Memory B cell (primary cell): ENCODE measurements around the gene TSPAN11.

ENCODE experiments used
- ATAC-seq: fragments of 150-1000 bp; cut with Tn5 transposase; 2 replicates; pipeline ENCODE4 v1.10.0; 2021; ENCODE audit warnings: low read depth, mild to moderate bottlenecking, moderate library complexity
- DNase-seq, 2 donors: peaks; one replicate each; pipeline ENCODE4 v3.0.0; 2022; ENCODE audit warnings: low spot score in 2 of 2
- H3K27ac Mint-ChIP-seq: one replicate; pipeline ENCODE4 v1.8.0; 2022; ENCODE audit warnings: mild to moderate bottlenecking, moderate library complexity, mixed read lengths
- H3K27me3 Mint-ChIP-seq: one replicate; pipeline ENCODE4 v1.8.0; 2022; ENCODE audit warnings: mixed read lengths
- H3K36me3 Mint-ChIP-seq: one replicate; pipeline ENCODE4 v1.8.0; 2022; ENCODE audit warnings: mild to moderate bottlenecking, mixed read lengths
- H3K4me1 Mint-ChIP-seq: one replicate; pipeline ENCODE4 v1.8.0; 2022; ENCODE audit warnings: mixed read lengths
- H3K4me3 Mint-ChIP-seq: one replicate; pipeline ENCODE4 v1.8.0; 2022; ENCODE audit warnings: mild to moderate bottlenecking, moderate library complexity, mixed read lengths
- H3K9me3 Mint-ChIP-seq: one replicate; pipeline ENCODE4 v1.8.0; 2022; ENCODE audit warnings: mixed read lengths

TSPAN11 gene

DNA sequence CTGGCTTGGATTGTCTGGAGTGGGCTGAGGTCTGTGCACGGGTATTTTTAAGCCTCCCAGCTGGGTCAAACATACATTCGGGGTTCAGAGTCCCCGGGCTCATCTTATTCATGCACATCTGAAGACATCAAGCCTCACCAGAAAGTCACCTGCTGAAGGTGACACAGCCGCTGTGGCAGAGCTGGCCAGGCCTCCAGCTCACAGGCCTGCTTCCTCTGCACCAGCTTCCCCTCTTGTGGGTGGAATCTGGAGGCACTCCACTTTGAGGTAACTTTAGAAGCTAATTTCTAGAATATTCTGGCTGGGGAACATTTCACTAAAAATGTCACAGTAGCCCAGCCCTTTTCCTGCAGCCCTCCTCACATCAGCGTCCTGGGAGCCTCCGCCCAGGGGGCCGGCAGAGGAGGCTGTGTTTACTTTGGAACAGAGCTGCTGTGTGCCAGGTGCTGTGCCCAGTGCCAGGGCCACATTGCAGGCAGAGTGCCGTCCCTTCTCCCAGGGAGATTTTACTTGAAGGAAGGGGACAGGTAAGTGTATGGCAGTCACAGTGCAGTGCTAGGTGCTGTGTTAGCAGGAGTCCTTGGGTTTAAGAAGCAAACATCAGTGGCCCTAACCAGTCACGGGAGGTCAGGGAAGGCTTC lies 62.2 kb downstream of the TSPAN11 start:
- ATAC-seq (no peak), DNase-seq (no peak)
- no peaks in the 10 kb centered on the region for H3K27me3 Mint-ChIP-seq
- H3K9me3 Mint-ChIP-seq: no peaks in the 10 kb centered on the region
- no peak overlapping the region for H3K27ac Mint-ChIP-seq
- H3K4me1 Mint-ChIP-seq: no peaks in the 10 kb centered on the region
- H3K36me3 Mint-ChIP-seq: no peaks in the 10 kb centered on the region
- no peak overlapping the region for H3K4me3 Mint-ChIP-seq

GRCh38 chr12:30989754-30990153 lies 63.2 kb downstream of the TSPAN11 start:
- ATAC-seq: no peak
- no peak for DNase-seq

DNA sequence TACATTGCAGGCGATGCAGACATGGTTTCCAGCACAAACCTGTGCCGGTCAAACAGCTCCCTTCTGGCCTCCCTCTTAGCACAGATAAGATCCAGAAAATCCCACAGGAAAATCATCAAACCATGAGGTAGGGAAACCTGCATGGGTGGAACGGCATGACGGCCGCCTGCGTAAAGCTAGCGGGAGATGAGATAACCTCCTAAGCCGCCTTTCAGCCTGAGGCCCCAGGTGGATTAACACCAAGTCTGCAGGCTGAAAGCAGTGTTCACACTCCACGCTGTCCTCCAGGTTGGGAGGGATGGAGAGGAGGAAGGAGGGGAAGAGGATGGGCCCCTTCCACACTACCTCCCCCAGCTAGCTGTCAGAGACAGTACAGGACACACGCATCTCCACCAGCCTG lies 63.8 kb downstream of the TSPAN11 start:
- ATAC-seq: no peak
- no peaks in the 10 kb centered on the region for H3K27me3 Mint-ChIP-seq
- no peaks in the 10 kb centered on the region for H3K4me1 Mint-ChIP-seq
- no peak overlapping the region for H3K4me3 Mint-ChIP-seq
- DNase-seq: no peak
- no peaks in the 10 kb centered on the region for H3K9me3 Mint-ChIP-seq
- H3K36me3 Mint-ChIP-seq: no peaks in the 10 kb centered on the region
- H3K27ac Mint-ChIP-seq: no peak overlapping the region

More at GRCh38 chr12:30989754-30990153, 63.2 kb downstream of the TSPAN11 start:
- H3K4me1 Mint-ChIP-seq: no peaks in the 10 kb centered on the region
- no peaks in the 10 kb centered on the region for H3K36me3 Mint-ChIP-seq
- H3K27ac Mint-ChIP-seq: no peak overlapping the region
- H3K4me3 Mint-ChIP-seq: no peak overlapping the region
- H3K9me3 Mint-ChIP-seq: no peaks in the 10 kb centered on the region
- H3K27me3 Mint-ChIP-seq: no peaks in the 10 kb centered on the region

DNA sequence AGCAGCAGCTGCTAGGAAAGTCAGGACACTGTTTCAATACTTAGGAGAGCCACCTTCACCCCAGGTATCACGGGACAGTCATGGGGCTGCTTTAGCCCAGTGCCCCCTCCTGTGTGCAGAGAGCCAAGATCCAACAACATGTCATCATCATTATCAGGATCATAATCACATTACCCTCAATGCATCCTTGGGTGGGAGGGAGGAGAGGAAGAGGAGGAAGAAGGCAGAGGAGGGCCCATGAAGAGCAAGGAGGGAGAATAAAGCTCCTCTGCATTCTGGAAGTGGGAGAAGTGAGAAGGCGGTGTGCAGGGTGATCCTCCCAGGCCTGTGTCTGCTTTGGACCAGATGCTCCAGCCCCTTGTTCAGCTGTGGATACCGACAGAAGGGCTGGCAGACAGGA lies 64.2 kb downstream of the TSPAN11 start:
- Mint-ChIP-seq H3K9me3 (no peaks in the 10 kb centered on the region), H3K36me3 (no peaks in the 10 kb centered on the region), H3K4me3 (no peak overlapping the region), H3K4me1 (no peaks in the 10 kb centered on the region), H3K27me3 (no peaks in the 10 kb centered on the region), H3K27ac (no peak overlapping the region)
- DNase-seq (no peak), ATAC-seq (no peak)

DNA sequence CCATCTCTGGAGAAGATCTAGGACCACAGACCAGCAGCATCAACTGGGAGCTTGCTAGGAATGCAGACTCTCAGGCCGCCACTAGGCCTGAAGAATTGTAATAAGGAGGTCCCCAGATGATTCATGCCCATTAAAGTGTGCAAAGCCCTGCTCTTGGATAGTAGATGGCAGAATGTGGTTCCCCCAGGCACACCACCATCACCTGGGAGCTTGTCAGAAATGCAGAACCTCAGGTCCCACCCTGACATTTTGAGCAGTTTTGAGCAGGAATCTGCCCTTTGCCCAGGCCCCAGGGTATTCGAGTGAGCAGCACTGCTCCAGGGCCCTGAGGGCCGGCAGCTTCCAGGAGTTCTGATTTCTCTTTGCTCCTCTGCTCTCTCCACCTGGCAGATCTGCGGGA lies 64.9 kb downstream of the TSPAN11 start:
- DNase-seq (no peak), ATAC-seq (no peak)
- no peak overlapping the region for H3K27ac Mint-ChIP-seq
- H3K36me3 Mint-ChIP-seq: no peaks in the 10 kb centered on the region
- no peaks in the 10 kb centered on the region for H3K4me1 Mint-ChIP-seq
- H3K4me3 Mint-ChIP-seq: no peak overlapping the region
- H3K27me3 Mint-ChIP-seq: peaks cover 1% of the 10 kb centered on the region
- no peaks in the 10 kb centered on the region for H3K9me3 Mint-ChIP-seq

DNA sequence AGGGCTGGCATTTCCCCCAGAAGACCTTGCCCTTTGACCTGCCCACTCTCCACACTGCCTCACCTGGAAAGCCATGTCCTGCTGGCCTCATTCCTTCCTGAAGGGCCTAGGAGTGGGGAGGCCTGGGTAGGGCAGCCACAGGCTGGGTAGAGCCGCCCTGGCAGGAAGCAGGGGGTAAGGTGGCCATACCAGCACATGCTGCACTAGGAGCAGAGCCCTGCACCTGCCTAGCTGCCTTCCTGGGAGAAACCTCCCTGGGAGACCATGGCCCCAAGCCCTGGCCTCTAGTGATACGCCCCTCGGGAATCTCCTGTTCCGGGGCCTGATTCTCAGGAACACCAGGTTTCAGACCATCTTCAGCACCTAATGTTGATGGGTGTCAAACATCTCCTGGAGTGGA lies 65.8 kb downstream of the TSPAN11 start:
- no peak overlapping the region for H3K27ac Mint-ChIP-seq
- H3K36me3 Mint-ChIP-seq: no peaks in the 10 kb centered on the region
- peaks cover 1% of the 10 kb centered on the region for H3K27me3 Mint-ChIP-seq
- ATAC-seq: no peak
- DNase-seq: no peak
- no peak overlapping the region for H3K4me3 Mint-ChIP-seq
- H3K9me3 Mint-ChIP-seq: peaks cover 2% of the 10 kb centered on the region
- H3K4me1 Mint-ChIP-seq: no peaks in the 10 kb centered on the region

DNA sequence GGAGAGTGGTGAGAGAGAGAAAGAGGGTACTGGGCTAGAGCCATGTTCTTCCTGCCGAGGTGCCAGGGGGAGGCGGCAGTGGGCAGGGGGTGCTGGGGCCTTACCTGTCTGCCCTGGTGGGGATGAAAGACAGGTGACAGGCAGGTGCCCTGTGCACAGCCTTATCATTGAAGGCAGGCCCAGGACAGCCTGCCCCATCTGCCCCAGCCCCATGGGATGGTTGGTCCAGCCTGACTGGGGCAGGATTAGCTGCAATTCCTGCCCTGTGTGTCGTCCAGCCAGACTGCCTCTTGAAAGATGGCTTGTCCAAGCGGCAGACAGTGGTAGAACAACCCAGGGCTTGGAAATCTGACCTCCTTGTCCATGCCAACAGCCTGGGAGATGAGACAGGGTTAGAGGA lies 67.2 kb downstream of the TSPAN11 start:
- Mint-ChIP-seq H3K27ac (no peak overlapping the region), H3K9me3 (peaks cover 2% of the 10 kb centered on the region), H3K27me3 (peaks cover 1% of the 10 kb centered on the region), H3K36me3 (no peaks in the 10 kb centered on the region), H3K4me3 (no peak overlapping the region), H3K4me1 (no peaks in the 10 kb centered on the region)
- no peak for ATAC-seq
- DNase-seq: no peak

GRCh38 chr12:30994274-30994673 lies 67.7 kb downstream of the TSPAN11 start:
- Mint-ChIP-seq H3K36me3 (no peaks in the 10 kb centered on the region), H3K9me3 (peaks cover 2% of the 10 kb centered on the region), H3K4me1 (no peaks in the 10 kb centered on the region), H3K27ac (no peak overlapping the region), H3K4me3 (no peak overlapping the region), H3K27me3 (peaks cover 1% of the 10 kb centered on the region)
- no peak for DNase-seq
- no peak for ATAC-seq

DNA sequence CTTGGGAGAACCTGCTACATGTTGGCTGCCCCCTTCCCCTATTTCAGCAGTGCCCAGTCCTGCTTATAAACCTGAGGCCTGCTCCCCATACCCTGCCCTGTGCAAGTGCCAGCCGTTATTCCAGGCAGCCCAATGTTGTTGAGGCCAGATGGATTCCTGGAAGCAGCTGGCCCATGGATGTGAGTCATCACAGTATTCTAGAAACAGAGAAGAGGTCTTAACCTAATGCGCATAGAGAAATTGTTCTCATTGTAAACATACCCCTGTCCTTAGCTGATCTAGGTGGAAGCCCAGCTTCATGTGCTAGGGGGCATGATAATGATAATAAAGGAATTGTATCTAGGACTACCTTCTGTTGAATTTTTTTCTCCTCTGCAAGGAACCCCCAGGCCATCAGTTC lies 69.7 kb downstream of the TSPAN11 start:
- ATAC-seq (no peak), DNase-seq (no peak)
- Mint-ChIP-seq H3K36me3 (no peaks in the 10 kb centered on the region), H3K27me3 (peaks cover 6% of the 10 kb centered on the region), H3K4me1 (no peaks in the 10 kb centered on the region), H3K27ac (no peak overlapping the region), H3K9me3 (peaks cover 2% of the 10 kb centered on the region), H3K4me3 (no peak overlapping the region)

GRCh38 chr12:30996752-30997151 lies 70.2 kb downstream of the TSPAN11 start:
- no peak for DNase-seq
- no peak overlapping the region for H3K4me3 Mint-ChIP-seq

GRCh38 chr12:30997685-30998440 lies 71.3 kb downstream of the TSPAN11 start:
- Mint-ChIP-seq H3K4me3 (no peak overlapping the region), H3K27ac (no peak overlapping the region), H3K4me1 (no peaks in the 10 kb centered on the region), H3K9me3 (peaks cover 2% of the 10 kb centered on the region), H3K36me3 (no peaks in the 10 kb centered on the region), H3K27me3 (peaks cover 6% of the 10 kb centered on the region)
- DNase-seq (no peak), ATAC-seq (no peak)

More at GRCh38 chr12:30996752-30997151, 70.2 kb downstream of the TSPAN11 start:
- ATAC-seq: no peak
- Mint-ChIP-seq H3K27ac (no peak overlapping the region), H3K9me3 (peaks cover 2% of the 10 kb centered on the region), H3K4me1 (no peaks in the 10 kb centered on the region), H3K36me3 (no peaks in the 10 kb centered on the region), H3K27me3 (peaks cover 6% of the 10 kb centered on the region)

DNA sequence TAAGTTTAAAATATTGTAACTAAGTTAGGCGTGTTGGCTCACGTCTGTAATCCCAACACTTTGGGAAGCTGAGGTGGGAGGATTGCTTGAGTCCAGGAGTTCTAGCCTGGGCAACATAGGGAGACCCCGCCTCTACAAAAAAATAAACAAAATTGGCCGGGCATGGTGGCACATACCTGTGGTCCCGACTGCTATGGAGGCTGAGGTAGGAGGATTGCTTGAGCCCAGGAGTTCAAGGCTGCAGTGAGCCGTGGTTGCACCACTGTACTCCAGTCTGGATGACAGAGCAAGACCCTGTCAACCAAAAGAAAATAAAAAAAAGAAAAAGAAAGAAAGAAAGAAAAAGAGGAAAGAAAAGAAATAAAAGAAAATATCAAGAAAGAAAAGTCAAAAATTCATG lies 72.5 kb downstream of the TSPAN11 start:
- Mint-ChIP-seq H3K27ac (no peak overlapping the region), H3K9me3 (peaks cover 2% of the 10 kb centered on the region), H3K27me3 (peaks cover 6% of the 10 kb centered on the region), H3K36me3 (no peaks in the 10 kb centered on the region), H3K4me1 (no peaks in the 10 kb centered on the region), H3K4me3 (no peak overlapping the region)
- DNase-seq: no peak
- no peak for ATAC-seq

DNA sequence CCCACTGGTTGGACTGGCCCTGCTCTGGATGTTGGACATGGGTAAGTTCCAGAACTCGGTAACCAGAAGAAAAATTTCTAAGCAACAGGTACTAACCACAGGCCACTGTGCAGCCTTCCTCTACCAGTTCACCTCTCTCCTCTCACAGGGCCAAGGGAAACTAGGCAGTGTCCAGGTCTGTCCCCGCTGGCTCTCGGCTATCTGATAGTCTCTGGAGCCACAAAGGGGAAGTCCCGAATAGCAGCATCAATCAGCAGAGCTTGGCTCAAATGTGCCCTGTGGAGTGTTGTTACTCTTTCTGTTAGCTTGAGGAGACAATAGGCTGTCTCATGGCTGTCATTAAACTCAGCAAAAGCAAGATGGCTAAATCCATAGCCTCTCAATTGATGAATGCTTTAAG lies 73.2 kb downstream of the TSPAN11 start:
- Mint-ChIP-seq H3K27ac (no peak overlapping the region), H3K36me3 (no peaks in the 10 kb centered on the region), H3K4me3 (no peak overlapping the region), H3K4me1 (no peaks in the 10 kb centered on the region), H3K27me3 (peaks cover 7% of the 10 kb centered on the region), H3K9me3 (peaks cover 2% of the 10 kb centered on the region)
- ATAC-seq (no peak), DNase-seq (no peak)

- H3K27me3 Mint-ChIP-seq: peaks cover 7% of the 10 kb centered on the region
- no peak overlapping the region for H3K27ac Mint-ChIP-seq
- ATAC-seq (no peak), DNase-seq (no peak)
- H3K9me3 Mint-ChIP-seq: peaks cover 2% of the 10 kb centered on the region
- no peak overlapping the region for H3K4me3 Mint-ChIP-seq
- H3K36me3 Mint-ChIP-seq: no peaks in the 10 kb centered on the region
- no peaks in the 10 kb centered on the region for H3K4me1 Mint-ChIP-seq
Measured at GRCh38 chr12:31000751-31001150, 74.2 kb downstream of the TSPAN11 start.
